Urothelium cell line (cell line): Measurements from ENCODE around the gene IL34.

Experiments used
- DNase-seq: peaks from one replicate; pipeline ENCODE4 v3.0.0; 2011; ENCODE audit warnings: low spot score, mixed read lengths
- FAIRE-seq: peaks from 2 replicates; lab custom pipeline; 2011; peaks lifted over from hg19 to GRCh38; lab: Jason Lieb, UNC

IL34 gene

DNA sequence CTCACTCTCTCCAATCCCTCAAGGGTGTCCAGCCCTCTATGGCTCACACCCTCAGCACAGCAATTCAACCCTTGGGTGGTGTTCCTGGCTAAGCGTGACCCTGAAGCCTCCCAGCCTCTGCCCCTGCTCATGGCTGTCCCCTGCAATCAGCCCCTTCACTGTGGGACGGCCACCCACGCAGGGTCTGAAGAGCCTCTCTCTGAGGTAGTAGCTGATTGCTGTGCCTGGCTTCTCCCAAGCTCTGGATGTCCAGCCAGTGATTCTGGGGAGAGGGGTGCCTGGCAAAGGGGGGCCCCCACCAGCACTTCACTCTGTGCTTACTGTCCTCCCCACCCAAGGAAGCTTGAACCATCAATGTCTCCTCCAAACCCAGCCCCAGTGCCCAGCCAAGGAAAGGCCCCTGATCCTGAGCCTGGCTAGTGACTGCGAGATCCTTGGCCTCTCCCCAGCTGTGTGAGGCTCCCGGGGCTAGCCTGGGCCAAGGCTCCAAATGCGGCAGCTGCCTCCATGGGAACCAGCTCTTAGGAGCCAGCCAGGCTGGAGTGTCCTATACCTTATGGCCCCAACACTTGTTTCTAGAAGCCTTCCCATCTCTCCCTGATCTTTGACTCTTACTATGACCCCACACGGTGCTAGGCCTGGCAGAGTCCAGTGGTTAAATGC, 29.6 kb downstream of the IL34 start:
- no peak for DNase-seq
- no peak for FAIRE-seq

DNA sequence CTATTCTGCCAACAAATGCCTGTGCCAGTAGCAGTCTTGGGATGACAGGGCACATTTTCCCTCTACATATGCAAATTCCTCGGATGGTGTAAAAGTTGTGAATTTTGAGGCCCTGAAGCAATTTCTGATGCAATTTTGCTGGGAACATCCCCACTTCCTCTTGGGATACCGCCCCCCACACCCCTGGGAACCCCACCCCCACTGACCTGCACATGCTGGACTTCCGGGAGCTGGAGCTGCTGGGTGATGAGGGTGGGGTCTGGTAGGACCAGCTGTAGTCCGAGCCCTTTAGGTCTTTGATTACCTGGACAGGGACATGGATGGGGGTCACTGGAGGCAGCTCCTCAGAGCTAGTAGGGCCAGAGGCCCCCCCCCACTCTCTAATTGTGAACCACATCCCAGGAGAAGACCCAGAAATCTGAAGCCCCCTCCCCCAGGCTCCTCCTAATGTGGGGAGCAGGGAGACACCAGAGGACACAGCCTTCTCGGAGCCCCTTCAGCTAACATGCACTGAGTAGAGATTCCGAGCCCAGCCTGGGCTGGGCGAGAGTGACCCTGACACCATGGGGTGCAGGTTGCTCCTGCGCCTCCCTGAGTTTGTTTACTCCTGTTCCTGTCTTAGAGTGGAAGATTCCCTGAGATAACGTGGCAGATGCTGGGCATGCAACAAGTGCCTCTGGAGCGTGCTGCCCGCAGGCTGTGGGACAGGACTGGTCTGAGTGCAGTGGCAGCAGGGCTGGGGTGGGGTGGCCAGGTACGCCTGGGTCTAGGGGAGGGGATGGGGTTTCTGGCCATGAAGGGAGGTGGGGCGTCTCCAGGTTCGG, 30.5 kb downstream of the IL34 start:
- peak; percentile 56 for FAIRE-seq

DNA sequence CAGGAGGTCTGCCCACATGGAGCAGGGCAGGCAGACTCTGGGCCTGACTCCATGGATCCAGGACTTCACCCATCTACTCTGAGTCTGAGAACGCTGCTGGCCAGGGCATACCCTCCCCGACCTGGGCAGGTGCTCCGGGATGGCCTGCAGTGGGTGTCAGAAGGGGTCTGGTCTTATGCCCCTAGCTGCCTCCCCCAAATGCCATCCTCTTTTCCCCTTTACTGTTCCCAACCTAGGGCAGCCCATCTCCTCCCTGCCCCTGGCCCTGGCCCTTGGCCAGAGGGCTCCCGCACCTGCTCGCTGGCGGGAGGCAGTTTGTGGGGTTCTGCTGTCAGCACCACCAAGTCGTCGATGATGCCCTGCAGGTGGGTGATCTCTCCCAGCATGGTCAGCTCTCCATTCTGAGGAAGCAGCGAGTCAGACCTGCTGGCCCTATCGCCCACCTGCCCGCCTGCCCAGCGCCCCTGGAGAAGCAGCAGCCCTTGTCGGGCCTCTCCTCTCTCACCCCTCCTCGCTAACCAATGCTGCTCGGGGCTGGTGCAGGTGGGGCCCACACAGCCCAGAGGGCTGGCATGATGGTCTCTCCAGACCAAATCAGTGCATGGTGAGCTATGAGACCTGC, 31.3 kb downstream of the IL34 start:
- DNase-seq (no peak), FAIRE-seq (no peak)

More for the DNA sequence above, 30.5 kb downstream of the IL34 start:
- DNase-seq, result no peak

DNA sequence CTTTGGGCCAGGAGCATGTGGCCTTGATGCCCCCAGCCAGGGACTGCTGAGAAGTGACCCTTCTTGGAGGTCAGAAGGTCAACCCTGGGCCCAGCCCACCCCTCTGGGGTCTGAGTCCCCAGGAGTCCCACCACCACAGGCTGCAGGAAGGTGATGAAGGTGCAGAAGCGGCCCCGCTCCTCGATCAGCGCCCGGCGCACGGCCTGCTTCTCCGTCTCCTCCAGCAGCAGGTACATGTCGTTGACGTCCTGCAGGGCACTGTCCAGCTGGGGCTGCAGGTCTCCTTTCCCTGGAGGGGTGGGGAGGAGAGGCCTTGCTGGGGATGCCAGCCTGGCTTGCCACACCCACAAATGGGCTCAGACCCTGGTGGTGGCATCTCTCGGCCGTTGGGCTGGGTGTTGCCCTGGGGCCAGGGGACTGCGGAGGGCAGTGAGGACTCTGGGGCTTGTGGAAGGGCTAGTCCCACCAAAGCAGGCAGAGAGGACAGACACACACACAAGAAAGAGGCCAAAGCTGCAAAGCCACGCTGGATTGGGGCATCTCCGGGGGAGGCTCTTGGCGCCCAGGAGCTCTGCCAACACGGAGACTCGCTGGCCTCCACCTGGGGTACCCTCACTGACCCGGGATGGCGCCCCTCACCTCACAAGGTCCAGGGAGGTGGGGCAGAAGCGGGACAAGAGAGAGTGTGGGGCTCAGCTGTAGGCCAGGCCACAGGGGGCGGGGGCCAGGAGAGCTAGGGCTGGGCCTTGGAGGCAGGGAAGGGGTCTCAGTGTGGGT, 31.9 kb downstream of the IL34 start:
- FAIRE-seq (no peak), DNase-seq (no peak)

DNA sequence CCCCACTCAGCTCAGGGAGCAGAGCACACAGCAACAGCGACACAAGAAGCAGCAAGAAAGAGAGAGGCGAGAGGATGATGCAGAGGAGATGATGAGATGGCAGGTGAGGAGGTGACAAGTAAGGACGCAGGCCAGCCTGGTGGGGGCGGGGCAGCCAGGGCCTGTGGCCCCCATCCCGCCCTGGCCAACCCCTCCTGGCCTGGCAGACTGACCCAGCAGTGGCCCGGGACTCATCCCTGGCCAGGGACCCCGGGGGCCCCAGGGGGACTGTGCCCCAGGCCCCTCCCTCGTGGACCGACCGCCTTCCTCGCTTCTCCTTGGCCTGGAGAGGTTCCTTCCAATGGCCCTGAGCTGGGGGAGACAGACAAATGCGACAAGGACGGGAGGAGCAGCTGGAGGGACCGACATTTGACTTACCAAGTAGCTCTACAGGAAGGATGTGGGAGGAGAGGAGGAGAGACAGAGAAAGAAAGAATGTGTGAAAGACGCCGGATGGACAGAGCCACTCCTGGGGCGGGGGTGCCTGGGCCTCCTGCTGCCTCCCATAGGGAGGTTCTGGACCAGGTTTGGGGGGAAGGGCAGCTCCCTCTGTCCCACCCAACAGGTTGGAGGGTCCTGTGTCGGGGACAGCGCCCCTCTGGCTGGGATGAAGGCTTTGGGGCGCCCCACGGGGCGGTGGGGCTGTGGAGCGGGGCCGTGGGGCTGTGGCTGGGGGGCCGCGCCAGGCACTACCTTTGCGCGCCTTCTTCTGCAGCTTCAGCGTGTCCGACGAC, 32.7 kb downstream of the IL34 start:
- FAIRE-seq (no peak), DNase-seq (no peak)

DNA sequence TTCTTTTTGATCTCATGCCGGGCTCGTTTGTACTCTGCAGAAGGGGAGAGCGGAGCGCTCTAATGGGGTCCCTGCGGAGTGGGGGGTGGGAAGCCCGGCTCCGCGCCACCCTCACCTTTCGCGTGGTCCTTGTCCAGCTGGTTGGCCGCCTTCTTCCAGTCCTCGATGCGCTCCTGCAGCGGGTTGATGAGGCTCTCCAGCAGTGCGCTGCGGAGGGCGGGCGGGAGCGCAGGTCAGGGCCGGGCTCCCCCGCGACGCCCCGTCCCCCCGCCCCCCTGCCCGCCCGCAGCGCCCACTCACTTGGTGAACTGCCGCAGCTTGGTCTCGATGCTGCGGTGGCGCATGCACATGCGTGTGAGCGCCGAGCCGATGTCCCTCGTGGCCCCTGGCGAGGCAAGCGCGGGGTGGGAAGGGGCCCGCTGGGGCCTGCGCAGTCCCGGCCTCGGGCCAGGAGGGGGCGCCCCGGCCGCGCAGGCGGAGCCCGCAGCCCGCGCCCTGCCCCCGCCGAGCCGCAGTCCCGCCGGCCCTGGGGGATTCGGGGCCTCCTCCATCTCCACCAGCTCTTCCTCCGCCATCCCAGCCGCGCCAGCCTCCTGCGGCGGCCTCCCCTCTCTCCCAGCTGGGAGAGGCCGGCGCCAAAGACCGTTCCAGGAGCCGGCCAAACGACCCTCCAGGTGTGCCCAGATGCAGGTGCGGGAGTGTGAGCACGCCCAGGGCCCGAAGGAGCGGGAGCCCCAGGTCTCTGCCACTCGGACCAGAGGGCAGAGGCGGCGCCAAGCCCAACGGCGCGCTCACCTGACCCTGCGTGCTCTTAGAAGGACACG, 33.5 kb downstream of the IL34 start:
- DNase-seq, result no peak
- no peak for FAIRE-seq

DNA sequence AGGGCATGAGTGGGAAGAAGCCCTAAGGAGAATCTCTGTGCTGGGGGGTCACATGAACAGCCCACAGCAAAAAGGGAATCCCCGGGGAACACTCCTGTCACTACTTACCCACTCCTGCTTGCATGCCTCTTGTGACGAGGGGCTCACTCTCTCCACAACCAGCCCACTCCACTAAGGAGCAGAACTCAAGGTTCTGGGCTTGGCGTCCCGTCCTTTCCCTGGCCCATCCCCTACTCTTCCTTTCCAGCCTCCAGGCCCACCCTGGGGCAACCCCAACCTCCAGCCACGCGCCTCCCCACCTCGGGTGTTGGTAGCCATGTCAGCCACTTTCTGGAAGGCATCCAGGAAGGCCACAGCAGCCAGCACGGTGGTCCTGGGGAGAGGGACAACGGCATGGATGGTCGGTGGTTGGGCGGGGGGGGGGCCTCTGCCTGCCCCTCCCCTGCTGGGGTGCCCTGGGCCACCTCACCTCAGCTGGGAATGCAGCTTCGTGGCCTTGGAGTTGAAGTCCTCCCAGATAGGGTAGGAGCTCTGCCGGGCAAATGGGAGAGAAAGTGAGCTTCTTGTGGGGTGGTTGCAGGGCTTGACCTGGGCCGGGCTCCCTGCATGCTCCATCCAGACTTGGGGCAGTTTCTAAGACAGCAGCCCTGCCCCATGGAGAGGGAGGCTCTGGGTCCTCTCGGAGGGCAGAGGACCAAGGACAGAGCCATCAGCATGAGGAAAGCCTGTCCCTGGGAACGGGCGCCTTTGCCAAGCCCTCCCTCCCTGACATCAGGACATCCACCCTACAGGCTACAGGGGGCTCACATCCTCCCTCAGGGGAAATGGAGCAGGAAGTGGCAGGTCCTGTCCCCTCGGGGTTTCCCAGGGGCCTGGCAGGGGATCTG, 34.4 kb downstream of the IL34 start:
- DNase-seq (no peak), FAIRE-seq (no peak)

DNA sequence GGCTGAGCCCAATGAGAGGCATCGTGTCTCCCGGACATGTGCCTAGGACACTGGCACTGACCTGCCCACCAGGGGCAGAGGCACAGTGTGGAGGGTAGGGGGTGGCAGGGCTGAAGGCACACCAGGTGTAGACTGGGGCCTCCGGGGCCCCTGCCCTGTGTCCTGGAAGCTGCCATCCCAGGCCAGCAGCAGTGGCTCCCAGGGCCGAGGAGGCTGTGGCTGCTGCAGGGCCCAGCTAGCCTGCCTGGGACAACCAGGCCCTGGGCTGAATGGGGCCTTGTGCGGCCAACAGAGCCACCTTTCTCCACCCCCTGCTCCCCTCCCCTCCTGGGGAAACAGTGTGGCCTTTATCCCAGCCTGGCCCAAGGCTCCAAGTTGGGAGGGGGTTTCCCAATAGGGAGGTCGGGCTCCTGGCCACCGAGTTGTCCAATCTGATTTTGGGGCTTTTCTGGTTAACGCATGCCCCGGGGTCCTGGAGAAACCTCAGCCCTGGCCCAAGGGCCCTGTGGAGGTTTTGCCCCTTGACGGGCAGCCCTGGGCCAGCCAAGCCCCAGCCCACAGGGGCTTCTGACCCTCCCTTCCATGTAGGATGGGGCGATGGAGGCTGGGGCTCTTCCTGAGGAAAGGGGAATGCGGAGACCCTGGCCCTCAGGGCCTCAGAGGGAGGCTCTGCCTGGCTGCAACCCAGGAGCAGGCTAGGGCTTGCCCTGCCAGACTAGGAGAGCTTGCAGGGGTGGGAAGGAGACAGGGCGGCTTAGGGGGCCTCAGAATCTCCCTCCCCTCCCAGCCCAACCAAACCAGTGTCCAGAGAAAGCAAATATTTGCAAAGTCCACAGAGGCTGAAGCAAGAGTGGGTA, 35.3 kb downstream of the IL34 start:
- DNase-seq, result no peak
- no peak for FAIRE-seq

DNA sequence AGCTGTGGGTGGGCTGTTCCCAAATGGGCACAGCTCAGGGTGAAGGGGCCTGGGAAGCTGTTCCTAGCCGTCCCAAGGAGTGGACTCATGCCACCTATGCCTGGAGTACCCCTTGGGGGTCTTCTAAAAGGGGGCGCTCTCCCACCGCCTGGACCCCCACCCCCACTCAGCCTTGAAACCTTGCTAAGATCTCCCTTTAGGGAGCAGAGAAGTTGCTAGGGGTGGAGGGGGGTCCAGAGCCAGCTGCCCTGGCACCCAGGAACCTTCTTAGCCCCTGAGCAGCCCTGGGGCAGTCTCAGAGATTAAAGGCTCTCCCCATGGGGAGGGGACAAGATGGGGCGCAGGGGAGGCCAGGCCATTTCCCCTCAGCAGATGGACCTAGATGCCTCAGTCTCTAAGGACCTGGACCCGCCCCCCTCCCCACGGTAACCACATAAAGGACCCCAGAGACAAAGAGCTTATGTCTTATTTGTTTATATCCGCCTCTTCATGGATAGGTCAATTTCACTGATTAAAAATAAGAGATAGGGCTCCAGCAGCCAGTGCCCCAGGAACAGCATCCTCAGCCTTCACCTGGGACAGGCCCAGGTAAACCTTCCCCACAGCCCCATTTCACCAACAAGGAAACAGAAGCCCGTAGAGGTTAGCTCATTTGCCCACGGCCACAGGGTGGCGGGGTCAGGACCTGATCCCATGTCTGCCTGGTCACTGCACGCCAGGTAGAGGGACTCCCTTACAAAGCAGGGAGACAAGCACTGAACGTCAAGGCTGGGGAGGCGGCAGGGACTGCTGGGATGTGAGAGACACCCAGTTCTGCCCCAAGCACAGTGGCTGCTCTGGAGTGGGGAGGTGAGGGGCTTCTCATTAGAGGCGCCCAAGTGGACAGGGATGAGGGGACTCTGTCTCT, 36.1 kb downstream of the IL34 start:
- DNase-seq (no peak), FAIRE-seq (no peak)

DNA sequence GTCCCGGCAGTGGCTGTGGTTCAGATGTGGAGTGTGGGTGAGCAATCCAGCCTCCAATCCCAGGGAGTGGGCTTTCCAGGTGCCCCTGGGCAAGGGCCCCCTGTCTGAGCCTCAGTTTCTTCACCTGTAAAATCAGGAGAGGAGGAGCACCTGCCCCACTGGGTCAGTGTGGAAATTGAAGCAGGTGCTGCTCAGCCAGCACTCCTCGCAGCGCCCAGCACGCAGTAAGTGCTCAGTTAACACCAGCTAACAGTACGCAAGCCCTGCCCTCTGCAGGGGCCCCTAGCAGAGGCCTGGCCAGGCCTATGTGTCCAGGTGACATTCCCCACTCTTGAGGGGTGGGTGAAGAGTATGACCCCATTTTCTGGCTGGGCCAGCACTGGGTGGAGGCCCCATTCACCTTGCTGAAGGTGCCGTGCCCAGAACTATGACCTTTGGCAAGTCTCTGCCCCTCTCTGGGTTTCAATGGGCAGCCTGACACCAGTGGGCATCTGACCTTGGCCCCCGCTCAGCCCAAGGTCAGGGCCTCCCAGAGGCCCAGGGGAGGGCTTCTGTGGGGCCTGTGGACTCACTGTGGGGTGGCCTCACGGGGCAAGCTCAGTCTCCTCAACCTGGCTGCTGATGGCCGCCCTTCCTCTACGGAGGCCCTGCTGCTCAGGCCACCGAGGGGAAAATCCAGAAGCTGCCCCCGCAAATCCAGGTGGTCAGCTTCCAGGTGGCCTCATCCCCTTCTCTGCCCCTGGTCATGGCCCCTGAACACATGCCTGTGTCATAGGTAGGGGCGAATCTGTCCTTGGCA, 37.0 kb downstream of the IL34 start:
- no peak for DNase-seq
- FAIRE-seq, result no peak

DNA sequence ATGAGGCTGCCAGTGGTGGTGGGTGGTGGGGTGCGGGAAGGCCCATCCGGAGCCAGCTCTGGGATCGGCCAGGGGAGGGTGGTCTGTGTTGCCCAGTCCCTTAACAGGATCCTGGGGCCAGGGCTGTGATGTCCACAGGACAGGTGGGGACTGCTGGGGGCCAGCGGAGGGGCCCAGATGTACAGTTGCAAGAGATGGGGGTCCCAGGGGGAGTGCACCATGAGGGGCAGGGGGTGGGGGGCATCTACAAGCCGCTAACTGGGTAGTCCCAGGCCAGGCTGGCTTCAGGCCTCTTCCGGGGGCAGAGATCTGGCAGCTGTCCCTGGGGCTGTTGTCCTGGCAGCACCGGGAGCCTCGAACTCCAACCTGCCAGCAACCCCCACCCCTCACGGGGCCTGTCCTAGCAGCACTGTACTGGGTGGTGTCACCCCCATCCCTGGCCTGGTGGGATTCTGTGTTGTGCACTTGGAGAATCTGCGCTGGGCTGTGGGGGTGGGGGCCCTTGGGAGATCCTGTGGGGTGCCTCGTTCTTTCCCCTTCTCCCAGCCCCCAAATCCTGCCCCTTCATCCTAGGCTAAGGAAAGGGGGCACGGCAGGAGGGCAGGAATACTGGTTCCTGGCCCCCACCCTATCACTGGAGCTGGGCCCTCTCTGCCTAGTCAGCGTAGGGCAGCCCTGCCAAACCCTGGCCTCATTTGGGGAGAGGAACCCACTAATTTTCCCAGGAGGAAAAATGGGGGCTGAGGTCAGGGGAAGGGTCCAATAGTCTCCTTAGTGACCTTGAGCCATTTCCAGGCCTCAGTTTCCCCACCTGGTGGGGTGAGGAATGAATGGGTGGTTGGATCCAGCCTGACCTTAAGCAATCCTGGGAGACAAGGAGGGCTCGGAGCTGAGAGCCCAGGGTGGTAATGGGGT, 38.0 kb downstream of the IL34 start:
- DNase-seq, result no peak
- no peak for FAIRE-seq

DNA sequence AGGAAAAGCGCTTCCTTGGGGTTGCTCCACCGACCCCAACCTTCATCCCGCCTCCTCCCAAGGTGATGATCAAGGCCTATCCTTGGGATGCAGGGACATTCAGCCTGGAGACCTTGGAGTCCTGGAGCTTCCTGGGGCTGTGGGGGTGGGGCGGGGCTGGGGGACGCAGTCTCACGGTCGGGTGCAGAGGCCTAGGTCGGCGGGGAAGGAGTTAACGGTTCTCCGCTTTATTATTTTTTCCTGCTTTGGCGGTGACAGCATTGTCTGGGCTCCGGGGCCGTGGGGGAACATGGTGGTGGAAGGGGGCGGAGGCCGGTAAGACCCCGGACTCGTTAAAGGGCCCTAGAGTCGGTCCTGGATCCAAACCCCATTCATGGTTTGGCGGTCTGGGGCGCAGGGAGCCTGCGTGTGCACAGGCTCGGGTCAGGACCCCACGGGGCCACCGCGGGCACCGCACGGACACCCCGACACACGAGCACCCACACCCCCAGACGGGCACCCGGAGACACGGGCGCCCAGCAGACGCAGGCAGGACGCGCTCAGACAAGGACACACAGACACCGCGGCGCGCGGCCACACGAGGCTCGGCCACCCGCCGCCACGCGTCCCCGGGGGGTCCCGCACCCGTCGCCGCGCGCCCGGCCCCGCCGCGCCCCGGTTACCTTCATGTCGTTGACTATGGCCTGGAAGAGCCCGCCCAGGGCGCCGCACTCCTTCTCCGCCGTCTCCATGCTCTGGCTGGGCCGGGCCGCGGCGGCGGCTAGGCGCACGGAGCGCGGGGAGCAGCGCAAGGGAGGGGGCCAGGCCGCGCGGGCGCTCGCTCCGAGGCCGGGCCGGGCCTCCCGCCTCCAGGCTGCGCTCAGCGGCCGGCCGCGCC, 38.9 kb downstream of the IL34 start:
- DNase-seq (no peak), FAIRE-seq (no peak)

DNA sequence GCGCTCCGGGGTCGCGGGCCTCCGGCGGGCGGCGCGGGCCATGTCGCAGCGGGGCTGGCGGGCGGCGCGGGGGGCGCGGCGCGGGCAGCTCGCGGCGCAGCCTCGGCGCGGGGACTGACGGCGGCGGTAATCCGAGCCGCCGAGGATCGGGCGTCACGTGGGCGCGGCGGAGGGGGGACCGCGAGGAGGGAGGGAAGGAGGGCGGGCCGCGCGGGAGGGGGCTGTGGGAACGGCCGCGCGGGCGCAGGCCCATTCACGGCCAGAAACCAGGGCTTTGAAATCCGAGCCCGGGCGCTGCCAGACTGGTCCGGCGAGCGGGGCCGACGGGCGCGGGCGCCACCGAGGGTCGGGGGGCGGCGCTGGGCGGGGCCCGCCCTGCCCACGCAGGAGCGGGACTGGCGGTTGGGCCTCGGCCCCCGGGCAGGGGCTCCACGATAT, 39.6 kb downstream of the IL34 start, which contains the start of gene MTSS2:
MTSS2 (minus strand) TSS at position 116 of the 438 bp plus-strand sequence. CDS start 262 bp downstream, outside the sequence.
- DNase-seq (peak; percentile 93), FAIRE-seq (no peak)
